Right atrium auricular region (tissue), 2 donors: Measurements from ENCODE around the gene SPEM2. TPM values are rescaled to one million over a fixed set of nuclear protein-coding genes. Genes with fewer than 3 reads are reported as not detected.

Experiments used
- DNase-seq: peaks from one replicate; pipeline ENCODE4 v3.0.0-alpha.2; 2019; ENCODE audit warnings: low spot score
- H3K27ac ChIP-seq, 2 donors: fragments of 200-600 bp; sonication (generic); 1 replicate in 1 of 2; 2 replicates in 1 of 2; pipeline ENCODE4 v1.5.1; 2016 to 2019
- H3K27me3 ChIP-seq, 2 donors: fragments of 200-600 bp; sonication (generic); one replicate each; pipeline versions ENCODE4 v1.5.1 to v1.6.0; 2017 to 2019
- H3K36me3 ChIP-seq: fragments of 200-600 bp; sonication (generic); one replicate; pipeline ENCODE4 v1.5.1; 2016
- H3K4me1 ChIP-seq, 2 donors: fragments of 200-600 bp; sonication (generic); one replicate each; pipeline versions ENCODE4 v1.5.1 to v1.6.0; 2017 to 2019
- H3K4me3 ChIP-seq, 2 donors: fragments of 200-600 bp; sonication (generic); 1 replicate in 1 of 2; 2 replicates in 1 of 2; pipeline ENCODE4 v1.5.1; 2017 to 2019; ENCODE audit warnings: mild to moderate bottlenecking in 1 of 2, moderate library complexity in 1 of 2
- H3K9me3 ChIP-seq, 2 donors: fragments of 200-600 bp; sonication (generic); one replicate each; pipeline ENCODE4 v1.5.1; 2019
- CTCF ChIP-seq, 2 donors: fragments of 200-600 bp; sonication (generic); IDR thresholded peaks; one replicate each; pipeline ENCODE4 v1.5.1; 2019; ENCODE audit warnings: antibody characterized with exemption in 2 of 2
- total RNA-seq, 2 donors: library from RNA; depleted of rRNA; stranded (reverse); fragments of >200 nt; gene quantifications; one replicate each; pipeline ENCODE4 v1.1.0, GENCODE V29; 2016

Gene SPEM2
- total RNA-seq, 2 donors from 2014 or later: not detected

DNA sequence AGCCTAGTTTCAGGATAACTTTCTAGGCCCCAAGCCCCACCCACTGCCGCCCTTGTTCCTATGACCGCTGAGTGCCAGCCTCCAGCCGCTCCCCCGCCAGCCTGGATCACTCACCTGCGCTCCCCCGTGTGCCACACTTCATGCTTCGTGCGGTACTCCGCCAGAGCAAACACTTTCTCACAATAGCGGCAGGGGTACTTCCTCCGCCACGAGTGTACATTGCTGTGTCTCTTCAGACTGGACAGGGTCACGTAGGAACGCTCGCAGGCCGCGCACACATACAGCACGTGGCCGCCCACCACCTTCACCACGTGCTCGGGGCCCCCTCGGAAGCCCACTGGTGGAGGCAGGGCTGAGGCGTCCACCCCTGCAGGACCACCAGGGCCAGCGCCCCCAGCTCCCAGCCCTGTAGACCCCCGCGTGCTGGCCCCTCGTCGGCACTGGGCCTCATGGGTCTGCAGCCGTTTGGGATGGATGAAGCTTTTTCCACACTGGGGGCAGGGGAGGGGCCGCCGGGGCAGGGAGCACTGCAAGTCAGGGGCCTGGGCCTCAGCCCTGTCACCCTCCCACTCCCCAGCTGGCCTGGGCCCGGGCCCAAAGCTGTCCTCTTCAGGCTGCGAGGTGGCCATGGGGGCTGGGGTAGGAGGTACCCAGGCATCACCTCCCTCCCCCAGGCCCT, 40.3 kb downstream of the SPEM2 start:
- H3K4me3 ChIP-seq: no peak overlapping the region
- no peaks in the 10 kb centered on the region for H3K9me3 ChIP-seq
- peak overlapping the region; percentile 74 to 90 for H3K27ac ChIP-seq
- peaks cover 0 to 47% of the 10 kb centered on the region in 2 donors for H3K4me1 ChIP-seq
- no peaks in the 10 kb centered on the region for H3K27me3 ChIP-seq
- peaks cover 46% of the 10 kb centered on the region for H3K36me3 ChIP-seq
- no peak for TF ChIP-seq CTCF (IDR thresholded peaks at IDR 0.05)
- DNase-seq: no peak

GRCh38 chr17:7466318-7466638, 40.9 kb downstream of the SPEM2 start:
- H3K4me3 ChIP-seq: no peak overlapping the region
- TF ChIP-seq CTCF (IDR thresholded peaks at IDR 0.05): no peak
- H3K9me3 ChIP-seq: no peaks in the 10 kb centered on the region
- H3K27me3 ChIP-seq: no peaks in the 10 kb centered on the region
- peak overlapping the region; percentile 74 to 90 for H3K27ac ChIP-seq
- H3K36me3 ChIP-seq: peaks cover 46% of the 10 kb centered on the region
- H3K4me1 ChIP-seq: peaks cover 0 to 50% of the 10 kb centered on the region in 2 donors
- DNase-seq: no peak

- H3K4me1 ChIP-seq: peaks cover 0 to 55% of the 10 kb centered on the region in 2 donors
- H3K9me3 ChIP-seq: no peaks in the 10 kb centered on the region
- H3K27me3 ChIP-seq: no peaks in the 10 kb centered on the region
- DNase-seq: peak; percentile 89
- peaks cover 43% of the 10 kb centered on the region for H3K36me3 ChIP-seq
- no peak for TF ChIP-seq CTCF (IDR thresholded peaks at IDR 0.05)
- peak overlapping the region; percentile 74 to 90 for H3K27ac ChIP-seq
- no peak overlapping the region for H3K4me3 ChIP-seq
These were observed 41.4 kb downstream of the SPEM2 start for GRCh38 chr17:7466639-7467341.

DNA sequence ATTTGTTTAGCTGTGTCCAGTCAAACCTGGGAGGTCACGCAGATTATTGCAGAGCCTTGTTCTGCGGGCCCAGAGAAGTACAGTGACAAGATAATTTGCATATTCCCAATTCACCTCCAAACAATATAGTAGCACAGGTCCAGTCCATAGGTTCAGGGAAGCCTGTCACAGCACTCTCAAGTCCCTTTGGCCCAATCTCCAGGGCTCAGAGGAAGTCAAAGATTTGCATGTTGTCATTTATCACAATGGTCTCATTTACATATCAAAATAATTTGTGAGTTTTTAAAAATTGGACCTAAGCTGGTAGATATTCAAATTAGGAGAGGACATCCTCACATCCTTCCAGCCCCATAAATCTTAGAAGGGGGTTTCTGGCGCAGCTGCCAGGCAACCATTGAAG, 42.1 kb downstream of the SPEM2 start:
- no peak for DNase-seq
- Histone ChIP-seq H3K4me3 (no peak overlapping the region), H3K36me3 (peaks cover 36% of the 10 kb centered on the region), H3K27me3 (no peaks in the 10 kb centered on the region), H3K27ac (peak overlapping the region; percentile 74 to 90), H3K4me1 (peaks cover 0 to 60% of the 10 kb centered on the region in 2 donors), H3K9me3 (no peaks in the 10 kb centered on the region)
- no peak for TF ChIP-seq CTCF (IDR thresholded peaks at IDR 0.05)

DNA sequence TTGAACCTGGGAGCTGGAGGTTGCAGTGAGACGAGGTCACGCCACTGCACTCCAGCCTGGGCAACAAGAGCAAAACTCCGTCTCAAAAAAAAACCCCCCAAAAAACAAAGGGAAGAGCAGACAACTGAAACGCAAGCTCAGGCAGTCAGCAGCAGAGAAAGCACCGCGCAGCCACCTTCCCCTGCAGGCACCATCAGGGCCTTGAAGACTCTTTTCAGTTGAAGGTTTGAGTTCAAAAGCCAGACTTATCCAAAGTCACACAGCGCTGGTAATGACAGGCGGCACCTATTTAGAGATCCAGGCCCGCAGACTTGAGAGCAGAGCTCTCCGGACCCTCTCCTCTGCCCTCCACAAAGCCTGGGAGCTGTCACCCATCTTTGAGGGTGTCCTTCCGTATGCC, 42.9 kb downstream of the SPEM2 start:
- H3K4me3 ChIP-seq: no peak overlapping the region
- H3K27ac ChIP-seq: peak overlapping the region in 1 of 2 donors; percentile 11
- peaks cover 28% of the 10 kb centered on the region for H3K36me3 ChIP-seq
- H3K9me3 ChIP-seq: no peaks in the 10 kb centered on the region
- DNase-seq: no peak
- no peak for TF ChIP-seq CTCF (IDR thresholded peaks at IDR 0.05)
- H3K4me1 ChIP-seq: peaks cover 0 to 60% of the 10 kb centered on the region in 2 donors
- no peaks in the 10 kb centered on the region for H3K27me3 ChIP-seq
